HepG2 (cell line): ENCODE results near the gene XIAP. TPM values are rescaled to one million over a fixed set of nuclear protein-coding genes. Genes with fewer than 3 reads are reported as not detected.

Experiments used
- CHD2 ChIP-seq: IDR thresholded peaks from 2 replicates; pipeline ENCODE4 v1.6.1; 2011; ENCODE audit warnings: low read depth, low read length, improper control_type of control experiment
- CHD4 ChIP-seq: fragments of 200-600 bp; sonication (generic); IDR thresholded peaks from 2 replicates; pipeline ENCODE4 v1.7.0; 2017; ENCODE audit warnings: mild to moderate bottlenecking, low read length, borderline replicate concordance
- JUN ChIP-seq: sonication (generic); formaldehyde crosslinking; IDR thresholded peaks from 2 replicates; pipeline ENCODE4 v1.4.0; 2020; ENCODE audit warnings: mild to moderate bottlenecking, missing genetic modification reagents
- KLF15 ChIP-seq: sonication (generic); formaldehyde crosslinking; IDR thresholded peaks from 2 replicates; pipeline ENCODE4 v1.8.1; 2023; ENCODE audit warnings: borderline replicate concordance, mild to moderate bottlenecking, inconsistent platforms, missing genetic modification reagents, mixed read lengths
- MIXL1 ChIP-seq: IDR thresholded peaks from 2 replicates; pipeline ENCODE4 v1.6.1; 2016
- RBM22 ChIP-seq: fragments of 200-400 bp; formaldehyde crosslinking; optimal IDR thresholded peaks from 2 replicates; pipeline ENCODE3; 2017; ENCODE audit warnings: mild to moderate bottlenecking, low read length, moderate library complexity
- SMAD3 ChIP-seq: sonication (generic); formaldehyde crosslinking; IDR thresholded peaks from 2 replicates; pipeline ENCODE4 v1.4.0; 2020; ENCODE audit warnings: missing genetic modification reagents
- SNRNP70 ChIP-seq: fragments of 200-400 bp; formaldehyde crosslinking; IDR thresholded peaks from 2 replicates; pipeline ENCODE4 v1.6.1; 2017; ENCODE audit warnings: mild to moderate bottlenecking, low read depth, low read length, moderate library complexity
- TP53 ChIP-seq: sonication (generic); formaldehyde crosslinking; conservative IDR thresholded peaks from 2 replicates; pipeline ENCODE4 v1.4.0; 2020; ENCODE audit warnings: missing genetic modification reagents
- ZFP82 ChIP-seq: sonication (generic); formaldehyde crosslinking; IDR thresholded peaks from 2 replicates; pipeline ENCODE4 v1.5.1; 2020; ENCODE audit warnings: mild to moderate bottlenecking, missing genetic modification reagents, borderline replicate concordance
- ZIK1 ChIP-seq: sonication (generic); formaldehyde crosslinking; IDR thresholded peaks from 2 replicates; pipeline ENCODE4 v1.5.0; 2020; ENCODE audit warnings: mild to moderate bottlenecking, low read depth, missing genetic modification reagents, borderline replicate concordance
- ZNF263 ChIP-seq: sonication (generic); formaldehyde crosslinking; IDR thresholded peaks from 2 replicates; pipeline ENCODE4 v1.4.0; 2020; ENCODE audit warnings: missing genetic modification reagents
- polyA plus RNA-seq, 8 experiments: library from polyadenylated mRNA; depleted of rRNA in 3 of 8; stranded (reverse) in 7 of 8; unstranded in 1 of 8; fragments of >200 nt; fragmentation: Illumina TruSeq in 4 of 8; extraction: Trizol in 4 of 8; gene quantifications; 2 replicates each; pipeline versions ENCODE4 v1.2.1 to v1.2.3, GENCODE V29; 2011 to 2016; ENCODE audit warnings: low read depth in 4 of 8, missing spikeins in 1 of 8, mixed read lengths in 1 of 8; ENCODE audit not compliant: insufficient read depth in 1 of 8
- total RNA-seq, 5 experiments: library from RNA; depleted of rRNA; stranded (reverse); fragments of >200 nt; fragmentation: Illumina TruSeq; extraction: Trizol; gene quantifications; 2 replicates each; pipeline ENCODE4 v1.2.3, GENCODE V29; 2016; ENCODE audit warnings: low read depth in 1 of 5
- TF ChIP-seq, protein P1 (sequence below): sonication (generic); formaldehyde crosslinking; IDR thresholded peaks from 2 replicates; pipeline ENCODE4 v1.4.0; 2020; ENCODE audit warnings: missing genetic modification reagents
- TF ChIP-seq, protein P2 (sequence below): sonication (generic); formaldehyde crosslinking; IDR thresholded peaks from 2 replicates; pipeline ENCODE4 v1.4.0; 2020; ENCODE audit warnings: missing genetic modification reagents
- TF ChIP-seq, protein P3 (sequence below): sonication (generic); formaldehyde crosslinking; IDR thresholded peaks from 2 replicates; pipeline ENCODE4 v1.5.0; 2020; ENCODE audit warnings: mild to moderate bottlenecking, low read depth, missing genetic modification reagents, borderline replicate concordance
- TF ChIP-seq, protein P4 (sequence below): sonication (generic); formaldehyde crosslinking; IDR thresholded peaks from 2 replicates; pipeline ENCODE4 v1.4.0; 2020; ENCODE audit warnings: missing genetic modification reagents

Gene XIAP
- total and polyA plus RNA-seq, 2 of the 13 experiments (the other 11 are each of a cell fraction or from before 2014, with no cell fraction given) = 12.9 to 29.5 TPM

DNA sequence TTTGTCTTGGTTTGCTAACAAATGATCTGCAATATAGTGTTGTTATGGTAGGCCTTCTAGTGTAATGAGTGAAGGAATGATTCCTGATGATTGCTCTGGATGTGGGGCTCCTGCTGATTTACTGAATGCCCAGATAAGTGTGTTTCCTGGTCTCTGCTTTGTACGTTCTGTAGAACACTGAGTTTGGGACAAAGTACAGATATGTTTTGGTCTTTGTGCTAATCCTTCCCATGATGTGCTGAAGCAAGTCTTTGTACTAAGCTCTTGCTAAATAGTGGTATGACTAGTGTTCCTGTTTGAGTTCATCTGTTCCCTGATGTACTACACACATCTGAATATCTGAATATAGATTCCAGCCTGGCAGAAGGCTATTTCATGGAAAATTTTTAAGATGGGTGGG lies 36.9 kb upstream of the XIAP start (continued):
- TF ChIP-seq, protein P1, sequence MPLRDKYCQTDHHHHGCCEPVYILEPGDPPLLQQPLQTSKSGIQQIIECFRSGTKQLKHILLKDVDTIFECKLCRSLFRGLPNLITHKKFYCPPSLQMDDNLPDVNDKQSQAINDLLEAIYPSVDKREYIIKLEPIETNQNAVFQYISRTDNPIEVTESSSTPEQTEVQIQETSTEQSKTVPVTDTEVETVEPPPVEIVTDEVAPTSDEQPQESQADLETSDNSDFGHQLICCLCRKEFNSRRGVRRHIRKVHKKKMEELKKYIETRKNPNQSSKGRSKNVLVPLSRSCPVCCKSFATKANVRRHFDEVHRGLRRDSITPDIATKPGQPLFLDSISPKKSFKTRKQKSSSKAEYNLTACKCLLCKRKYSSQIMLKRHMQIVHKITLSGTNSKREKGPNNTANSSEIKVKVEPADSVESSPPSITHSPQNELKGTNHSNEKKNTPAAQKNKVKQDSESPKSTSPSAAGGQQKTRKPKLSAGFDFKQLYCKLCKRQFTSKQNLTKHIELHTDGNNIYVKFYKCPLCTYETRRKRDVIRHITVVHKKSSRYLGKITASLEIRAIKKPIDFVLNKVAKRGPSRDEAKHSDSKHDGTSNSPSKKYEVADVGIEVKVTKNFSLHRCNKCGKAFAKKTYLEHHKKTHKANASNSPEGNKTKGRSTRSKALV = no peak
- no peak for TF ChIP-seq SMAD3
- no peak for TF ChIP-seq JUN (CRISPR knock-in tag)
- TF ChIP-seq SNRNP70 = no peak
- TF ChIP-seq, protein P2, sequence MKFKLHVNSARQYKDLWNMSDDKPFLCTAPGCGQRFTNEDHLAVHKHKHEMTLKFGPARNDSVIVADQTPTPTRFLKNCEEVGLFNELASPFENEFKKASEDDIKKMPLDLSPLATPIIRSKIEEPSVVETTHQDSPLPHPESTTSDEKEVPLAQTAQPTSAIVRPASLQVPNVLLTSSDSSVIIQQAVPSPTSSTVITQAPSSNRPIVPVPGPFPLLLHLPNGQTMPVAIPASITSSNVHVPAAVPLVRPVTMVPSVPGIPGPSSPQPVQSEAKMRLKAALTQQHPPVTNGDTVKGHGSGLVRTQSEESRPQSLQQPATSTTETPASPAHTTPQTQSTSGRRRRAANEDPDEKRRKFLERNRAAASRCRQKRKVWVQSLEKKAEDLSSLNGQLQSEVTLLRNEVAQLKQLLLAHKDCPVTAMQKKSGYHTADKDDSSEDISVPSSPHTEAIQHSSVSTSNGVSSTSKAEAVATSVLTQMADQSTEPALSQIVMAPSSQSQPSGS (CRISPR knock-in tag) = no peak
- no peak for TF ChIP-seq RBM22
- no peak for TF ChIP-seq KLF15 (CRISPR knock-in tag)
- TF ChIP-seq ZFP82 (CRISPR knock-in tag) = no peak
- TF ChIP-seq, protein P3, sequence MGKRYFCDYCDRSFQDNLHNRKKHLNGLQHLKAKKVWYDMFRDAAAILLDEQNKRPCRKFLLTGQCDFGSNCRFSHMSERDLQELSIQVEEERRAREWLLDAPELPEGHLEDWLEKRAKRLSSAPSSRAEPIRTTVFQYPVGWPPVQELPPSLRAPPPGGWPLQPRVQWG = no peak
- TF ChIP-seq CHD2 = no peak
- no peak for TF ChIP-seq ZIK1 (CRISPR knock-in tag)
- no peak for TF ChIP-seq ZNF263 (CRISPR knock-in tag)
- TF ChIP-seq, protein P4, sequence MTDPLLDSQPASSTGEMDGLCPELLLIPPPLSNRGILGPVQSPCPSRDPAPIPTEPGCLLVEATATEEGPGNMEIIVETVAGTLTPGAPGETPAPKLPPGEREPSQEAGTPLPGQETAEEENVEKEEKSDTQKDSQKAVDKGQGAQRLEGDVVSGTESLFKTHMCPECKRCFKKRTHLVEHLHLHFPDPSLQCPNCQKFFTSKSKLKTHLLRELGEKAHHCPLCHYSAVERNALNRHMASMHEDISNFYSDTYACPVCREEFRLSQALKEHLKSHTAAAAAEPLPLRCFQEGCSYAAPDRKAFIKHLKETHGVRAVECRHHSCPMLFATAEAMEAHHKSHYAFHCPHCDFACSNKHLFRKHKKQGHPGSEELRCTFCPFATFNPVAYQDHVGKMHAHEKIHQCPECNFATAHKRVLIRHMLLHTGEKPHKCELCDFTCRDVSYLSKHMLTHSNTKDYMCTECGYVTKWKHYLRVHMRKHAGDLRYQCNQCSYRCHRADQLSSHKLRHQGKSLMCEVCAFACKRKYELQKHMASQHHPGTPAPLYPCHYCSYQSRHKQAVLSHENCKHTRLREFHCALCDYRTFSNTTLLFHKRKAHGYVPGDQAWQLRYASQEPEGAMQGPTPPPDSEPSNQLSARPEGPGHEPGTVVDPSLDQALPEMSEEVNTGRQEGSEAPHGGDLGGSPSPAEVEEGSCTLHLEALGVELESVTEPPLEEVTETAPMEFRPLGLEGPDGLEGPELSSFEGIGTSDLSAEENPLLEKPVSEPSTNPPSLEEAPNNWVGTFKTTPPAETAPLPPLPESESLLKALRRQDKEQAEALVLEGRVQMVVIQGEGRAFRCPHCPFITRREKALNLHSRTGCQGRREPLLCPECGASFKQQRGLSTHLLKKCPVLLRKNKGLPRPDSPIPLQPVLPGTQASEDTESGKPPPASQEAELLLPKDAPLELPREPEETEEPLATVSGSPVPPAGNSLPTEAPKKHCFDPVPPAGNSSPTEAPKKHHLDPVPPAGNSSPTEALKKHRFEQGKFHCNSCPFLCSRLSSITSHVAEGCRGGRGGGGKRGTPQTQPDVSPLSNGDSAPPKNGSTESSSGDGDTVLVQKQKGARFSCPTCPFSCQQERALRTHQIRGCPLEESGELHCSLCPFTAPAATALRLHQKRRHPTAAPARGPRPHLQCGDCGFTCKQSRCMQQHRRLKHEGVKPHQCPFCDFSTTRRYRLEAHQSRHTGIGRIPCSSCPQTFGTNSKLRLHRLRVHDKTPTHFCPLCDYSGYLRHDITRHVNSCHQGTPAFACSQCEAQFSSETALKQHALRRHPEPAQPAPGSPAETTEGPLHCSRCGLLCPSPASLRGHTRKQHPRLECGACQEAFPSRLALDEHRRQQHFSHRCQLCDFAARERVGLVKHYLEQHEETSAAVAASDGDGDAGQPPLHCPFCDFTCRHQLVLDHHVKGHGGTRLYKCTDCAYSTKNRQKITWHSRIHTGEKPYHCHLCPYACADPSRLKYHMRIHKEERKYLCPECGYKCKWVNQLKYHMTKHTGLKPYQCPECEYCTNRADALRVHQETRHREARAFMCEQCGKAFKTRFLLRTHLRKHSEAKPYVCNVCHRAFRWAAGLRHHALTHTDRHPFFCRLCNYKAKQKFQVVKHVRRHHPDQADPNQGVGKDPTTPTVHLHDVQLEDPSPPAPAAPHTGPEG (CRISPR knock-in tag) = no peak
- peak; percentile 30; the same call in 1 of the 2 replicates for TF ChIP-seq MIXL1 (CRISPR knock-in tag)
- TF ChIP-seq TP53 (CRISPR knock-in tag) = no peak
- no peak for TF ChIP-seq CHD4
